Mesothelial cell of epicardium (in vitro differentiated cells): ENCODE measurements around the gene UBXN6. TPM values are rescaled to one million over a fixed set of nuclear protein-coding genes. Genes with fewer than 3 reads are reported as not detected.

ENCODE experiments used
- DNase-seq, 2 experiments: peaks; one replicate each; pipeline ENCODE4 v3.0.0; 2021; ENCODE audit warnings: low spot score in 2 of 2; ENCODE audit not compliant: unreplicated experiment in 2 of 2
- H3K27ac Mint-ChIP-seq: 2 replicates; pipeline ENCODE4 v1.8.0; 2021; ENCODE audit warnings: mixed read lengths
- H3K27me3 Mint-ChIP-seq: 2 replicates; pipeline ENCODE4 v1.8.0; 2021; ENCODE audit warnings: low read depth, mixed read lengths
- H3K36me3 Mint-ChIP-seq: 2 replicates; pipeline ENCODE4 v1.8.0; 2021; ENCODE audit warnings: mixed read lengths
- H3K4me1 Mint-ChIP-seq: 2 replicates; pipeline ENCODE4 v1.8.0; 2021; ENCODE audit warnings: mixed read lengths
- H3K4me3 Mint-ChIP-seq: 2 replicates; pipeline ENCODE4 v1.8.0; 2021; ENCODE audit warnings: mild to moderate bottlenecking, moderate library complexity, mixed read lengths
- H3K9me3 Mint-ChIP-seq: 2 replicates; pipeline ENCODE4 v1.8.0; 2021; ENCODE audit warnings: mixed read lengths
- total RNA-seq: library from RNA; stranded (reverse); gene quantifications from 3 replicates; pipeline ENCODE4 v1.2.1, GENCODE V29; 2021
- TF ChIP-seq, protein P1 (sequence below): fragments of 200-600 bp; sonication (generic); IDR thresholded peaks from one replicate; pipeline ENCODE4 v1.5.0; 2021; ENCODE audit warnings: antibody characterized with exemption; ENCODE audit not compliant: unreplicated experiment

The UBXN6 gene
- total RNA-seq, 1 donor from 2014 or later = 71.0 TPM

- H3K27ac Mint-ChIP-seq = no peak overlapping the region
- no peak for DNase-seq
- no peaks in the 10 kb centered on the region for H3K27me3 Mint-ChIP-seq
- TF ChIP-seq, protein P1, sequence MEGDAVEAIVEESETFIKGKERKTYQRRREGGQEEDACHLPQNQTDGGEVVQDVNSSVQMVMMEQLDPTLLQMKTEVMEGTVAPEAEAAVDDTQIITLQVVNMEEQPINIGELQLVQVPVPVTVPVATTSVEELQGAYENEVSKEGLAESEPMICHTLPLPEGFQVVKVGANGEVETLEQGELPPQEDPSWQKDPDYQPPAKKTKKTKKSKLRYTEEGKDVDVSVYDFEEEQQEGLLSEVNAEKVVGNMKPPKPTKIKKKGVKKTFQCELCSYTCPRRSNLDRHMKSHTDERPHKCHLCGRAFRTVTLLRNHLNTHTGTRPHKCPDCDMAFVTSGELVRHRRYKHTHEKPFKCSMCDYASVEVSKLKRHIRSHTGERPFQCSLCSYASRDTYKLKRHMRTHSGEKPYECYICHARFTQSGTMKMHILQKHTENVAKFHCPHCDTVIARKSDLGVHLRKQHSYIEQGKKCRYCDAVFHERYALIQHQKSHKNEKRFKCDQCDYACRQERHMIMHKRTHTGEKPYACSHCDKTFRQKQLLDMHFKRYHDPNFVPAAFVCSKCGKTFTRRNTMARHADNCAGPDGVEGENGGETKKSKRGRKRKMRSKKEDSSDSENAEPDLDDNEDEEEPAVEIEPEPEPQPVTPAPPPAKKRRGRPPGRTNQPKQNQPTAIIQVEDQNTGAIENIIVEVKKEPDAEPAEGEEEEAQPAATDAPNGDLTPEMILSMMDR = no peak
- H3K9me3 Mint-ChIP-seq = no peaks in the 10 kb centered on the region
- no peaks in the 10 kb centered on the region for H3K4me1 Mint-ChIP-seq
- no peak overlapping the region for H3K4me3 Mint-ChIP-seq
- H3K36me3 Mint-ChIP-seq = peaks cover 20% of the 10 kb centered on the region
These were observed 20.5 kb downstream of the UBXN6 start for GRCh38 chr19:4437103-4437502.

DNA sequence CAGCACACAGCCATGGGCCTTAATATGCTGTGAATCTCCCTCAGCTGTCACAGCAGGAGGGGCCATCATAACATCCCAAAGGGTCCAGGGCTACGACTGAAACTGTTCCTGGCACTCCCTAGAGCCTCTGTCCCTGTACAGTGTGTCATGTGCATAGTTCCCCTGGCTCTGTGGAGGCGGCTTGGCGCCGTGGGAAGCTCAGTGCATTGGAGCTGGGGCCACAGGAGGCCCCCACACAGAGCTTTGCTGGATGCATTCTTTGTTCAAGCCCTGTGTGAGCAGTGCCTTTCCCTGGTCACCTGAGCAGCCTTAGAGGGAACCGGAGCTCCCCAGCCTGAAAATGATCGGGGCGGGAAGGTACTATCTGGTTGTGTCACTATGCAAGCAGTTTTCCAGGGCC, 21.4 kb downstream of the UBXN6 start:
- no peak for DNase-seq
- Mint-ChIP-seq H3K36me3 (peaks cover 28% of the 10 kb centered on the region), H3K27ac (no peak overlapping the region), H3K9me3 (no peaks in the 10 kb centered on the region), H3K4me1 (no peaks in the 10 kb centered on the region), H3K27me3 (no peaks in the 10 kb centered on the region), H3K4me3 (no peak overlapping the region)
- TF ChIP-seq, protein P1 = no peak

DNA sequence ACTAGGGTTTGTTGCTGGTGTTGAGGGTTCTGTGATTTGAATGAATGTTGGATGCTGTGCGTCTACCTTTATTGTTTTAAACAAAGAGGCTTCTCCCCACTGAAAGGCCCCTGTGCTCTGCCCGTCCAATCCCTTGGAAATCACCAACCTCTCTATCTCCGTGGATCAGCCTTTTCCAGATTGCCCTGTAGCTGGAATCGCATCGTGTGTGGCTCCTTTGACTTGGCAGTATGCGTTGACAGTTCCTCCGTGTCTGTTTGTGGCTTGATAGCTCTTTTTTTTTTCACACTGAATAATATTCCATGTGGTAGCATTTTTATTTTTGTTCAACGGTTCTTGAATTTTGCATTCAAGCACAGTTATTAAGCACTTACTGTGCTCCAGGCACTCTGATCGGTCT, 23.2 kb downstream of the UBXN6 start:
- Mint-ChIP-seq H3K4me3 (no peak overlapping the region), H3K4me1 (no peaks in the 10 kb centered on the region), H3K9me3 (no peaks in the 10 kb centered on the region), H3K27ac (no peak overlapping the region), H3K36me3 (peaks cover 34% of the 10 kb centered on the region), H3K27me3 (no peaks in the 10 kb centered on the region)
- TF ChIP-seq, protein P1 = no peak
- DNase-seq = no peak

DNA sequence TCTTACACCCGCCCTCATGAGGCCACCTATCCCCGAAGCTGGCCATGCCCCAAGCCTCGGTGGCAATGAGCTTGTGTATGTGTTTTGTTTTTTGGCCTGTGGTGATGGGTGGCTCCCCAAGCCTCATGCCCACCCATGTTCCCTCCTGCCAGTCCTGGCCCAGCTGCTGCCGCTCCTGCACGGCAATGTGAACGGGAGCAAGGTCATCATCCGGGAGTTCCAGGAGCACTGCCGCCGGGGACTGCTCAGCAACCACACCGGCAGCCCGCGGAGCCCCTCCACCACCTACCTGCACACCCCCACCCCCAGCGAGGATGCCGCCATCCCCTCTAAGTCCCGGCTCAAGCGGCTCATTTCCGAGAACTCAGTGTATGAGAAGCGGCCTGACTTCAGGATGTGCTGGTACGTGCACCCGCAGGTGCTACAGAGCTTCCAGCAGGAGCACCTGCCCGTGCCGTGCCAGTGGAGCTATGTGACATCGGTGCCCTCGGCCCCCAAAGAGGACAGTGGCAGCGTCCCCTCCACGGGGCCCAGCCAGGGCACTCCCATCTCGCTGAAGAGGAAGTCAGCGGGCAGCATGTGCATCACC, 24.6 kb downstream of the UBXN6 start:
- Mint-ChIP-seq H3K4me3 (no peak overlapping the region), H3K36me3 (peaks cover 37% of the 10 kb centered on the region), H3K4me1 (no peaks in the 10 kb centered on the region), H3K27me3 (no peaks in the 10 kb centered on the region), H3K9me3 (no peaks in the 10 kb centered on the region), H3K27ac (no peak overlapping the region)
- DNase-seq = no peak
- TF ChIP-seq, protein P1 = no peak

DNA sequence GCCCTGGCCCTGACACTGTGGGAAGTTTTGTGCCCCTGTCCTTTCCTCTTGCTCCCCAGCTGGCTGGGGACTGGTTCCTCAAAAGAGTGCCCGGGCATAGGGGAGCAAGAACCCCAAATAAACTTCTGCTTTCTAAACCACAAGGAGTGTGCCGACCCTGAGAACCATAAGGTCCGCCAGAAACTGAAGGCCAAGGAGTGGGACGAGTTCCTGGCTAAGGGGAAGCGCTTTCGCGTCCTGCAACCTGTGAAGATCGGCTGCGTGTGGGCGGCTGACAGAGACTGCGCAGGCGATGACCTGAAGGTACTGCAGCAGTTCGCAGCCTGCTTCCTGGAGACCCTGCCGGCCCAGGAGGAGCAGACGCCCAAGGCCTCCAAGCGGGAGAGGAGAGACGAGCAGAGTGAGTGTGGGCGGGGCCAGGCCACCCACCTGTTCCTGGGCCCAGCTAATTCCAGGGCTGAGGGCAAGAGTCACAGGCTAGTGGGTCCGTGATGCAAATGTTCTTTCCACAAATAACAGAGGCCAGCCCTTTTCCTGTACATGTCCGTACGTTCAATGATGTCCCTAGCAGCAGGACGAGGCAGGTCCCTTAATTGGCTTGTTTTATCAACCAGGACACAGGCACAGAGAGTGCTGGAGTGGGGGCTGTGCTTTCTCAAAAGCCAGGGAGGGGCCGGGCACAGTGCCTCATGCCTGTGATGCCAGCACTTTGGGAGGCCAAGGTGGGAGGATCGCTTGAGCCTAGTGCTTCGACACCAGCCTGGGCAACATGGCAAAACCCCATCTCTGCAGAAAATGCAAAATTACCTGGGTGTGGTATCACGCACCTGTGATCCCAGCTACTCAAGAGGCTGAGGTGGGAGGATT, 25.6 kb downstream of the UBXN6 start:
- Mint-ChIP-seq H3K9me3 (no peaks in the 10 kb centered on the region), H3K4me1 (no peaks in the 10 kb centered on the region), H3K27ac (no peak overlapping the region), H3K36me3 (peaks cover 36% of the 10 kb centered on the region), H3K4me3 (no peak overlapping the region), H3K27me3 (no peaks in the 10 kb centered on the region)
- TF ChIP-seq, protein P1 = no peak
- no peak for DNase-seq
